Frontal cortex (tissue), 1 donor: ENCODE results near the gene HELLS. TPM values are rescaled to one million over a fixed set of nuclear protein-coding genes. Genes with fewer than 3 reads are reported as not detected.

Experiments used
- total RNA-seq: library from RNA; depleted of rRNA; stranded (reverse); fragments of >200 nt; gene quantifications from one replicate; pipeline ENCODE4 v1.2.3, GENCODE V29; 2014

Gene HELLS
- total RNA-seq, 1 donor from 2014 or later, result 14.7 TPM

Other genes with a start within 250 kb of the HELLS start
- 20.8 TPM for gene NOC3L, start 182.8 kb upstream of the HELLS start, total RNA-seq
- gene TBC1D12, start 143.2 kb upstream of the HELLS start, total RNA-seq, result 57.5 TPM
- under 0.01 TPM for gene CYP2C18, start 137.9 kb downstream of the HELLS start, total RNA-seq
- gene CYP2C19, start 216.9 kb downstream of the HELLS start, total RNA-seq, result 0.41 TPM